Sigmoid colon (tissue), 7 donors: ENCODE measurements around the gene CCDC17. TPM values are rescaled to one million over a fixed set of nuclear protein-coding genes. Genes with fewer than 3 reads are reported as not detected.

Source experiments
- DNase-seq: peaks from one replicate; pipeline ENCODE4 v3.0.0-alpha.2; 2019
- H3K27ac ChIP-seq, 4 donors: fragments of 200-600 bp; sonication (generic); one replicate each; pipeline ENCODE4 v1.5.1; 2016 to 2019; ENCODE audit warnings: mild to moderate bottlenecking in 1 of 4
- H3K27me3 ChIP-seq, 3 donors: fragments of 200-600 bp; sonication (generic); one replicate each; pipeline ENCODE4 v1.5.1; 2019; ENCODE audit warnings: mild to moderate bottlenecking in 1 of 3
- H3K36me3 ChIP-seq, 4 donors: fragments of 200-600 bp; sonication (generic); one replicate each; pipeline ENCODE4 v1.5.1; 2016 to 2019
- H3K4me1 ChIP-seq, 4 donors: fragments of 200-600 bp; sonication (generic); one replicate each; pipeline ENCODE4 v1.5.1; 2017 to 2019
- H3K4me3 ChIP-seq, 4 donors: fragments of 200-600 bp; sonication (generic); one replicate each; pipeline ENCODE4 v1.5.1; 2017 to 2019; ENCODE audit warnings: mild to moderate bottlenecking in 2 of 4, moderate library complexity in 1 of 4
- H3K9me3 ChIP-seq, 4 donors: fragments of 200-600 bp in 3 of 4; sonication (generic) in 3 of 4; one replicate each; pipeline versions ENCODE4 v1.5.1 to v1.6.1; 2013 to 2019
- CTCF ChIP-seq, 4 experiments: fragments of 450-650 bp in 3 of 4; fragments of 200-600 bp in 1 of 4; IDR thresholded peaks; one replicate each; pipeline ENCODE4 v1.5.1; 2016 to 2019; ENCODE audit warnings: antibody characterized with exemption in 4 of 4, mild to moderate bottlenecking in 3 of 4, moderate library complexity in 2 of 4
- EP300 ChIP-seq, 4 donors: sonication (generic); formaldehyde crosslinking; IDR thresholded peaks; one replicate each; pipeline ENCODE4 v1.6.1; 2017; ENCODE audit warnings: antibody characterized with exemption in 4 of 4
- POLR2A ChIP-seq, 2 donors: fragments of 450-650 bp; IDR thresholded peaks; one replicate each; pipeline ENCODE4 v1.6.1; 2016; ENCODE audit warnings: antibody characterized with exemption in 2 of 2, mild to moderate bottlenecking in 2 of 2, moderate library complexity in 2 of 2
- POLR2AphosphoS5 ChIP-seq, 4 donors: sonication (generic); formaldehyde crosslinking; IDR thresholded peaks; one replicate each; pipeline ENCODE4 v1.6.1; 2017; ENCODE audit warnings: antibody characterized with exemption in 4 of 4
- WGBS, 2 donors: extraction: QIAGEN DNeasy Blood & Tissue Kit; methylation state at CpG; one replicate each; pipeline ENCODE4 v1.1.7; 2013; 5-methylcytosine and 5-hydroxymethylcytosine counted together
- intact Hi-C: fragments of 100-400 bp; cut with DNase I; formaldehyde crosslinking; loops from one replicate; pipeline ENCODE4 v1.15.1; 2023
- polyA plus RNA-seq, 3 donors: library from polyadenylated mRNA; stranded (reverse); fragments of 200-250 nt; gene quantifications; one replicate each; pipeline ENCODE4 v1.2.3, GENCODE V29; 2013
- total RNA-seq, 4 donors: library from RNA; depleted of rRNA; stranded (reverse); fragments of >200 nt; gene quantifications; one replicate each; pipeline ENCODE4 v1.1.0, GENCODE V29; 2016
- donor health status: healthy with polysubstance abuse.
- donor health status: Bipolar disorder and iron deficiency.
- donor health status: healthy.

Gene CCDC17
- total and polyA plus RNA-seq, 7 donors = 0.82 to 2.6 (median 1.4) TPM

- H3K27ac ChIP-seq = peak overlapping the region; percentile 92 to 98 (median 94)
- H3K4me3 ChIP-seq = peak overlapping the region in 2 of 4 donors; percentile 79 to 82
- 22 to 39% methylated on average over 7 of the region's 7 CpGs for WGBS, 2 donors
- intact Hi-C loops = loop anchor here (2.0 to 10.0 kb wide), 2 partner anchors 99 to 571 kb away; partner anchors contain the start of genes HECTD3 and UROD
- no peaks in the 10 kb centered on the region for H3K9me3 ChIP-seq
- TF ChIP-seq POLR2AphosphoS5 (IDR thresholded peaks at IDR 0.05) (no peak), POLR2A (IDR thresholded peaks at IDR 0.05) (no peak), EP300 (IDR thresholded peaks at IDR 0.05) (no peak), CTCF (IDR thresholded peaks at IDR 0.05) (no peak)
- H3K27me3 ChIP-seq = no peaks in the 10 kb centered on the region
- peaks cover 0 to 32% (median 23%) of the 10 kb centered on the region in 4 donors for H3K4me1 ChIP-seq
- DNase-seq = no peak
- H3K36me3 ChIP-seq = no peaks in the 10 kb centered on the region
These were observed 38.3 kb downstream of the CCDC17 start for GRCh38 chr1:45585496-45586075.

GRCh38 chr1:45585110-45585426 is 38.8 kb downstream of the CCDC17 start:
- intact Hi-C loops = loop anchor here (2.0 to 10.0 kb wide), 2 partner anchors 100 to 570 kb away; partner anchors contain the start of genes HECTD3 and UROD
- H3K27me3 ChIP-seq = no peaks in the 10 kb centered on the region
- WGBS, 2 donors = 1 to 3% methylated on average over 5 of the region's 5 CpGs

GRCh38 chr1:45584351-45585109 is 39.3 kb downstream of the CCDC17 start:
- Histone ChIP-seq H3K9me3 (no peaks in the 10 kb centered on the region), H3K27me3 (no peaks in the 10 kb centered on the region), H3K36me3 (no peaks in the 10 kb centered on the region), H3K4me3 (peak overlapping the region; percentile 79 to 98 (median 82)), H3K27ac (peak overlapping the region; percentile 92 to 98 (median 94)), H3K4me1 (peaks cover 0 to 31% (median 23%) of the 10 kb centered on the region in 4 donors)
- 0% methylated on average over 59 of the region's 59 CpGs for WGBS, 2 donors
- TF ChIP-seq POLR2A (IDR thresholded peaks at IDR 0.05) (no peak), CTCF (IDR thresholded peaks at IDR 0.05) (no peak), EP300 (IDR thresholded peaks at IDR 0.05) (no peak), POLR2AphosphoS5 (IDR thresholded peaks at IDR 0.05) (peak in 1 of 4 donors; percentile 58)
- intact Hi-C loops = loop anchor here (2.0 to 10.0 kb wide), 2 partner anchors 100 to 570 kb away; partner anchors contain the start of genes HECTD3 and UROD
- peak; percentile 92 for DNase-seq

More at GRCh38 chr1:45585110-45585426, 38.8 kb downstream of the CCDC17 start:
- TF ChIP-seq EP300 (IDR thresholded peaks at IDR 0.05) (no peak), POLR2AphosphoS5 (IDR thresholded peaks at IDR 0.05) (no peak), CTCF (IDR thresholded peaks at IDR 0.05) (no peak), POLR2A (IDR thresholded peaks at IDR 0.05) (no peak)
- Histone ChIP-seq H3K36me3 (no peaks in the 10 kb centered on the region), H3K9me3 (no peaks in the 10 kb centered on the region), H3K4me1 (peaks cover 0 to 31% (median 23%) of the 10 kb centered on the region in 4 donors), H3K27ac (peak overlapping the region; percentile 92 to 98 (median 94)), H3K4me3 (peak overlapping the region; percentile 79 to 98 (median 82))
- DNase-seq = no peak

- TF ChIP-seq POLR2A (IDR thresholded peaks at IDR 0.05) = peak; percentile 67 to 86
- TF ChIP-seq CTCF (IDR thresholded peaks at IDR 0.05) = no peak
- TF ChIP-seq POLR2AphosphoS5 (IDR thresholded peaks at IDR 0.05) = peak; percentile 86 to 97 (median 93)
- Histone ChIP-seq H3K27ac (peak within 1 kb of the TSS; percentile 92 to 98 (median 94)), H3K9me3 (no peaks in the 10 kb centered on the region), H3K27me3 (no peaks in the 10 kb centered on the region), H3K36me3 (no peaks in the 10 kb centered on the region), H3K4me1 (peaks cover 0 to 31% (median 23%) of the 10 kb centered on the region in 4 donors), H3K4me3 (peak within 1 kb of the TSS; percentile 79 to 98 (median 82))
- DNase-seq = peak; percentile 95
- 0% methylated on average over 40 of the region's 41 CpGs for WGBS, 2 donors
- intact Hi-C loops = loop anchor here (2.0 to 10.0 kb wide), 2 partner anchors 101 to 569 kb away; partner anchors contain the start of genes HECTD3 and UROD
These were observed 40.0 kb downstream of the CCDC17 start, which contains the start of gene NASP for GRCh38 chr1:45583666-45584350. Gene NASP (plus strand): TSS chr1:45584041. CDS start chr1:45584147, 106 bp downstream.
